ENCODE data around the gene CAMTA1.

DNA sequence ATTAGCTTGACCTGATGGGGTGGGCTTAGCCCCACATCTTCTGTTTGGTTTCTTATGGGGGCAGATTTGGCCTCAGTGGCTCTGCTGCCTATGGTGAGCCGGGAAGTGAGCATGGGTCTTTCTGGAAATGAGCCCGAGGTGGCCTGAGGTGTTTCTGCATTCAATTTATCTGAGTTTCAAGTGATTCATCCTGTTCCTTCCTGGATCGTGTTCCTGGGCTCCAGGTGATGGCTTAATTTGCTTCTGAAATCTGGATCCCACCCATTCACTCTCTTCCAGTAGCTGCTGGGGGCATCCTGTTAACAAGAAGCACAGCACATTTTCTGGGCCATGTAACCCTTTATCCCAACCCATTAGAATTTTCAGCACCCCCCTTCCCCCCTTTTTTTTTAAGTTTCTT lies 324.6 kb downstream of the CAMTA1 start:
- TF ChIP-seq, protein P1, sequence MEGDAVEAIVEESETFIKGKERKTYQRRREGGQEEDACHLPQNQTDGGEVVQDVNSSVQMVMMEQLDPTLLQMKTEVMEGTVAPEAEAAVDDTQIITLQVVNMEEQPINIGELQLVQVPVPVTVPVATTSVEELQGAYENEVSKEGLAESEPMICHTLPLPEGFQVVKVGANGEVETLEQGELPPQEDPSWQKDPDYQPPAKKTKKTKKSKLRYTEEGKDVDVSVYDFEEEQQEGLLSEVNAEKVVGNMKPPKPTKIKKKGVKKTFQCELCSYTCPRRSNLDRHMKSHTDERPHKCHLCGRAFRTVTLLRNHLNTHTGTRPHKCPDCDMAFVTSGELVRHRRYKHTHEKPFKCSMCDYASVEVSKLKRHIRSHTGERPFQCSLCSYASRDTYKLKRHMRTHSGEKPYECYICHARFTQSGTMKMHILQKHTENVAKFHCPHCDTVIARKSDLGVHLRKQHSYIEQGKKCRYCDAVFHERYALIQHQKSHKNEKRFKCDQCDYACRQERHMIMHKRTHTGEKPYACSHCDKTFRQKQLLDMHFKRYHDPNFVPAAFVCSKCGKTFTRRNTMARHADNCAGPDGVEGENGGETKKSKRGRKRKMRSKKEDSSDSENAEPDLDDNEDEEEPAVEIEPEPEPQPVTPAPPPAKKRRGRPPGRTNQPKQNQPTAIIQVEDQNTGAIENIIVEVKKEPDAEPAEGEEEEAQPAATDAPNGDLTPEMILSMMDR (optimal IDR thresholded peaks at IDR 0.05 in 1 of 3, IDR thresholded peaks at IDR 0.05 in 1 of 3, conservative IDR thresholded peaks at IDR 0.05 in 1 of 3; ENCODE audit: extremely low read depth in 1 of 3, insufficient read depth in 2 of 3, low read length in 3 of 3), result no peak
- TF ChIP-seq EZH2 (IDR thresholded peaks at IDR 0.05; ENCODE audit: low read length), result no peak

Data from keratinocyte (primary cell).